WI38 (cell line): ENCODE results near the gene CYLD.

Experiments
- H3K4me3 ChIP-seq: 2 replicates; pipeline ENCODE4 v1.5.1; 2011; ENCODE audit warnings: low read depth, mild to moderate bottlenecking, control low read depth, low read length
- TF ChIP-seq, protein P1 (sequence below): IDR thresholded peaks from 2 replicates; pipeline ENCODE4 v1.5.1; 2012; ENCODE audit warnings: low read depth, mild to moderate bottlenecking, control low read depth, low read length

CYLD gene

DNA sequence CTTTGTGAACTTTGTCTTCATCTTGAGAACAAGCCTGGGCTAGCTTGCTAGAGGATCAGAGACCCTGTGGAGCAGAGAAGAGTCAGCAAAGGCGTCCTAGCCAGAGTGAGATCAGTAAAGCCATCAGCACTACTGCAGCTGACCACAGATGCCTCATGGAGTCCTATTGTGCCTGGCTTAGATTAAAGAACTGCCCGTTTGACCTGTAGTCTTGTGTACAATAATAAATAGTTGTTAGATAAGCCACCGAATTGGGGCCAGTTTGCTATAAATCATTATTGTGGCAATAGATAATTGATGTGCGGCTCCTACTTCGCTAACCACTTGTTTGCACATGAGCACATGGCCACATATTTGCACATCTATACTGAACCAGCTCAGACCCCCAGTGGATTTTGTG, 103.0 kb downstream of the CYLD start:
- TF ChIP-seq, protein P1, sequence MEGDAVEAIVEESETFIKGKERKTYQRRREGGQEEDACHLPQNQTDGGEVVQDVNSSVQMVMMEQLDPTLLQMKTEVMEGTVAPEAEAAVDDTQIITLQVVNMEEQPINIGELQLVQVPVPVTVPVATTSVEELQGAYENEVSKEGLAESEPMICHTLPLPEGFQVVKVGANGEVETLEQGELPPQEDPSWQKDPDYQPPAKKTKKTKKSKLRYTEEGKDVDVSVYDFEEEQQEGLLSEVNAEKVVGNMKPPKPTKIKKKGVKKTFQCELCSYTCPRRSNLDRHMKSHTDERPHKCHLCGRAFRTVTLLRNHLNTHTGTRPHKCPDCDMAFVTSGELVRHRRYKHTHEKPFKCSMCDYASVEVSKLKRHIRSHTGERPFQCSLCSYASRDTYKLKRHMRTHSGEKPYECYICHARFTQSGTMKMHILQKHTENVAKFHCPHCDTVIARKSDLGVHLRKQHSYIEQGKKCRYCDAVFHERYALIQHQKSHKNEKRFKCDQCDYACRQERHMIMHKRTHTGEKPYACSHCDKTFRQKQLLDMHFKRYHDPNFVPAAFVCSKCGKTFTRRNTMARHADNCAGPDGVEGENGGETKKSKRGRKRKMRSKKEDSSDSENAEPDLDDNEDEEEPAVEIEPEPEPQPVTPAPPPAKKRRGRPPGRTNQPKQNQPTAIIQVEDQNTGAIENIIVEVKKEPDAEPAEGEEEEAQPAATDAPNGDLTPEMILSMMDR, result no peak
- H3K4me3 ChIP-seq, result no peak overlapping the region

DNA sequence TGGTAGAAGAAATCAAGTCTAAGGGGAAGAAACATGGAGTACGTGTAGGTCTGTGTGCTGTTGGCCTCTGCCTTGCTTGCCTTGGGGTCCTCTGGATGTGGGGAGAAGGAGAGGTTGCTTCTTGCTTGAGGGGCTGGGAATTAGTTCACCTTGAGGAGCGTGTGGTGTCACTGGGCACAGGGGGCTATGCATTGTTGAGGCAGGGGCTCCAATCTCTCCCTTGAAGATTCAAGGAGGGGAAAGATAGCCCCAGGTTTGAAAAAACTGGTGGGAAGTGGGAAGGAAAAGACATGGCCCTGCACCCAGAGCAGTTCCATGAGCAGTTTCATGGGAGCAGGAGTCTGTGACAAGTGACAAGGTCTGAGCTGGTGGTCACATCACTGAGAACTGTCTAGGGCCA, 103.4 kb downstream of the CYLD start:
- no peak overlapping the region for H3K4me3 ChIP-seq
- TF ChIP-seq, protein P1, result no peak

DNA sequence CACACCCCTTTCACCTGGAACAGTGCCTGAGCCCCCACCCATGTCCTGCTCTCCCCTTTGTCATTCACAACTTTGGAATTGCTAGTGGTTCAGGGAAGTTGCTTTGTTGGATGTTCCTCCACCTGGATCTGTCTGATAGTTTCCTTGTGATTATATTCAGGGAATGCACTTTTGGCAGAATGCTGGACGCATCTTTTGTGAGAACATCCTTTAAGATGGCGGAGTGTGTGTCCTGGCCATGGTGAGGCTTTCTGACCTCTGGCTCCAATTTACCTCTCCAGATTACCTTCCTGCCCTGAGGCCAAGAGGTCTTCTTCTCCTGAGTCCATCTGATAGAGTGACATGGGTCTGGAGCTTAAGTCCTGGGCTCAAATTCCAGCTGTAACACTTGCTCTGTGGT, 104.6 kb downstream of the CYLD start:
- TF ChIP-seq, protein P1, result no peak
- H3K4me3 ChIP-seq, result no peak overlapping the region

DNA sequence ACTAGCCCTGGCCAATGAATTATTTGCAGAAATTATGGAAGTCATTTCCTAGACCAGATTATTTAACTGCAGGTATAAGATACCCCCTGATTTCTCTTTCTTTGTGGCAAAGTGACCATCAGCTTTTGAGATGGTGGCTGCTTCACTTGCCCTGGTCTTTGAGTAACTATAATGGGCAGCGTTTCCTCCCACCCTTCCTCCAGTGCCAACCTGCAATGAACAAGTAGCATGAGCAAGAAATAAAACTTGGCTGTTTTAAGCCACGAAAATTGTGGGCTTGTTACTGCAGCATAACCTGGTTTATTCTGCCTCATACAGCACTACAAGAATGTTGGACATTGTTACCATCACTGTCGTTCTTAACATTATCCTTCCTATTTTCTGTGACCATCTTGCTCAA, 105.3 kb downstream of the CYLD start:
- no peak overlapping the region for H3K4me3 ChIP-seq
- TF ChIP-seq, protein P1, result no peak

DNA sequence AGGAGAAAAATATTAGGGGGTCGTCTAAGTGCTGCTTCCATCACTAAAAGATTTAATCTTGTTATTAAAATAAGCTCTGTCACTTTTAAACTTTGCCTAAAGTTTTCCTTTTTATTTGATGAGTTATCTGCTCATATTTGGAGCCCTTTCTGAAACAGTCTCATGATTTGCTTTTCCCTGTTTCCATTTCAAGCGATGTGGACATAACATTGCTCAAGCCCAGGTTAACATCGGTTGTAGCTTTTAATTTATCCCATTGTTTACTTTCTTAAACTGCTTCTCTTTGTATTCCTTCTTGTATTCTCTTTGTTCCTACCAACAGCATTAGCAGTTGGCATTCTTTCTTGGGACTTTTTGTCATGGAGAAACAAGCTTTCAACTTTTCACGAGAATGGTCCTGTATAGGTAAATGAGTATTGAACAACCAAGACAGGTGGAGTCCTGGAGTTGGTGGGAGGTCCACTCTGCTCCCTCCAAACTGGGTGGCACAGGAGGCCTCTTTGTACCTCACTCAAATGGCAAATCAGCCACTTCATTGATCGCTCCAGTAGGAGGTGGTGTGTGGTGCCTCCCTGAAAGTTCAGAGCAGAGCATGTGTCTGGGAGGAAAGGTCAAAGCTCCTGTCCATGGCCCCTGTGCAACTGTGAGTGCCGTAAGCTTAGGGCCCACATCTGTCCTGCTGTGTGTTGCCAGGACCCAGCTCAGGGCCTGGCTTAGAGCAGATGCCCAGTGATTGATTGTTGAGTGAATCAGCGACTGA, 107.0 kb downstream of the CYLD start:
- H3K4me3 ChIP-seq, result no peak overlapping the region
- TF ChIP-seq, protein P1, result no peak
